ENCODE data around the gene PSD2.

The PSD2 gene

DNA sequence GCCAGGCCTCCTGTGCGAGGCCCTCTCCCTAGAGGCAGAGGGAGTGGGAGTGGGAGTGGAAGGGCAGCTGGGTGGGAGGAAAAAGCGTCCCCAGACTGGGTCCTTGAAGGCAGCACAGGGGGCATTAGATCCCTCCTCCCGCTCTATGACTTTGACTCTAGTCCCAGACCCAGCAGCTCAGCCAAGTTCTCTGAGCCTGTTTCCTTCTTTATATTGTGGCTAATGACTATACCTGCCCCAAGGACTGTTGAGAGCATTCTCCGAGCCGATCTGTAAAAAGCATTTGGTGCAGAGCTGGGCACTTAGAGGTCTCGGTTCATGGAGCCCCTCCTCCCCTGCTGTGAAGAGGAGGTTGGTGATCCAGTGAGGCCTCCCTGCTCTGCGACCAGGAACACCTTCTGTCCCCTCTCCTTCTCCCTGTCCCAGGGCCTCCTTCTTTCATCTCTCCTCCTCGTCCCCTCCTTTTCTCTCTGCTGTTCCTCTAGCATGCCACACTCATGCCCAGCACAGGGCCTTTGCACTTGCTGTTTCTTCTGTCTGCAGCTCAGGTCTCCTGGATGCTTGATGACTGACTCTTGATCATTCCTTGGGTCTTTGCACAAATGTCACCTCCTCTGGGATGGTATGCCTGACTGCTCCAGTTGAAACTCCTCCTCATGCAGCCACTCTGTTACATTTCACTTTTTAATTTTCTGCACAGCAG is 23.4 kb upstream of the PSD2 start:
- H3K27ac ChIP-seq: no peak overlapping the region

DNA sequence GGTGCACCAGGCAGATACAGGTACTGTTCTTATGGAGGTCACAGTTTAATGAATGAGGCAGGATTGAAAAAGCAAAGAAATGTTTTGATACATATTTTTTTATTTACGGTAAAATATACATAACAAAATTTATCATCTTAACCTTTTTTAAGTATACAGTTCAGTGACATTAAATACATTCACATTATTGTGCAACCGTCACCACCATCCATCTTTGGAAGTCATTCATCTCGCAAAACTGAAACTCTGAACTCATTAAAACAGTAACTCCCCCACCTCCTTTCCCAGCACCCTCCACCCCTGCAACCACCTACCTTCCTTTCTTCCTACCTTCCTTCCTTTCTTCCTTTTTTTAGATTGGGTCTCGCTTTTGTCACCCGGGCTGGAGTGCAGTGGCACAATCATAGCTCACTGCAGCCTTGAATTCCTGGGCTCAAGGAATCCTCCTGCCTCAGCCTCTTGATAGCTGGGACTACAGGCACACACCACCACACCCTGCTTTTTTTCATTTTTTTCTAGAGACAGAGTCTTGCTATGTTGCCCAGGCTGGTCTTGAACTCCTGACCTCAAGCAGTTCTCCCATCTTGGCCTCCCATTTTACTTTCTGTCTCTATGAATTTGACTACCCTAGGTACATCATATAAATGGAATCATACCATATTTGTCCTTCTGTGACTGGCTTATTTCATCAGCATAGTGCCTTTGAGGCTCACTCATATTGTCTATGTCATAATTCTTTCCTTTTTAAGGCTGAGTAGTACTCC is 22.5 kb upstream of the PSD2 start:
- no peak overlapping the region for H3K27ac ChIP-seq
- no peak for TF ChIP-seq ZFX (IDR thresholded peaks at IDR 0.05)
- TF ChIP-seq, protein P1, sequence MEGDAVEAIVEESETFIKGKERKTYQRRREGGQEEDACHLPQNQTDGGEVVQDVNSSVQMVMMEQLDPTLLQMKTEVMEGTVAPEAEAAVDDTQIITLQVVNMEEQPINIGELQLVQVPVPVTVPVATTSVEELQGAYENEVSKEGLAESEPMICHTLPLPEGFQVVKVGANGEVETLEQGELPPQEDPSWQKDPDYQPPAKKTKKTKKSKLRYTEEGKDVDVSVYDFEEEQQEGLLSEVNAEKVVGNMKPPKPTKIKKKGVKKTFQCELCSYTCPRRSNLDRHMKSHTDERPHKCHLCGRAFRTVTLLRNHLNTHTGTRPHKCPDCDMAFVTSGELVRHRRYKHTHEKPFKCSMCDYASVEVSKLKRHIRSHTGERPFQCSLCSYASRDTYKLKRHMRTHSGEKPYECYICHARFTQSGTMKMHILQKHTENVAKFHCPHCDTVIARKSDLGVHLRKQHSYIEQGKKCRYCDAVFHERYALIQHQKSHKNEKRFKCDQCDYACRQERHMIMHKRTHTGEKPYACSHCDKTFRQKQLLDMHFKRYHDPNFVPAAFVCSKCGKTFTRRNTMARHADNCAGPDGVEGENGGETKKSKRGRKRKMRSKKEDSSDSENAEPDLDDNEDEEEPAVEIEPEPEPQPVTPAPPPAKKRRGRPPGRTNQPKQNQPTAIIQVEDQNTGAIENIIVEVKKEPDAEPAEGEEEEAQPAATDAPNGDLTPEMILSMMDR (conservative IDR thresholded peaks at IDR 0.05): no peak

More for the DNA sequence above, 23.4 kb upstream of the PSD2 start:
- TF ChIP-seq ZFX (IDR thresholded peaks at IDR 0.05): no peak
- TF ChIP-seq, protein P1 (conservative IDR thresholded peaks at IDR 0.05): no peak

DNA sequence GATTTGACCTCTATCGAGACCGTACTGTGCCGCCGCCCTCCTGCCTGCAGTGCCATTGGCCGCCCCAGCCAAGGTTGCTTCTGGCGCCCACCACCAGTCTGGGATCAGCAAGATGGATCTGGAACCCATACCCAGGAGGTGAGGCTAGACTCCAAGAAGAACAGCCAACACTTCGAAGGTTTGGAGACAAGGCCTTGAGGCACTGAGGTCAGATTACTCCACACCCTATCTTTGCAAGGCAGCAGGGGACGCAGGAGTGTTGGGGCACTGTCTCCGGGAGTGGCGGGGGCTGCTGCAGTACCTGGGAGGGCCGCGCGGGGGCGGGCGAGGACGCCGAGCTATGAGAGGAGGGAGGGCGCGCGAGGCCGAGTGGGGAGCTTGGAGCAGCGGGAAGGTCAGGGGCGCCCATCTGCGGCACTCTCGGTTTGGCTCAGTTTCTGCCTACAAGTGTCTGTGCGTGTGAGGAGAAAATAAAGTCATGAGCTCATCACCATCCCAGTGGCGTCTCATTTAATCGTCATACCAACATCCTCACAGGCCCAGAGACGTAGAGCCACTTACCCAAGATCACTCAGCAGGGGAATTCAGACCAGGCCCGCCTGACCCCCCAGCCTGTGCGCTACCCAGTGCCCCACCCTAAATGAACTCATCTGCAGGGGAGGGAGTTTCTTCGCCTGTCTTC is 20.5 kb upstream of the PSD2 start:
- no peak overlapping the region for H3K27ac ChIP-seq
- TF ChIP-seq ZFX (IDR thresholded peaks at IDR 0.05): no peak
- TF ChIP-seq, protein P1 (conservative IDR thresholded peaks at IDR 0.05): peak; percentile 97

DNA sequence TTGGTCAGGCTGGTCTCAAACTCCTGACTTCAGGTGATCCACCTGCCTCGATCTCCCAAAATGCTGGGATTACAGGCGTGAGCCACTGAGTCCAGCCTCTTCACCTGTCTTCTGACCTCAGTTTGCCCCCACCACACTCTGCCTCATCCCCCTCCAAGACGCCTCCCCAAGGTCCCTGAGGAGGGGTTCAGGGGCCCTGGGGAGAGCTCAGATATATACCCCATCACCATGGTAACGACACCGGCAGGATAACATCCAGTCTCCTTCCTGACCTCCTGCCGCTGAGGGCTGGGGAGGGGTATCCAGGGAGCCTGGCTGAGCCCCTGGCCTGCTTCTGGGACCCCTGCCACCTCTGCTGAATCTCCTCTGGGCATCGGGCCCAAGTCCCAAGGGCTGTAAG is 19.7 kb upstream of the PSD2 start:
- no peak overlapping the region for H3K27ac ChIP-seq
- no peak for TF ChIP-seq ZFX (IDR thresholded peaks at IDR 0.05)
- TF ChIP-seq, protein P1 (conservative IDR thresholded peaks at IDR 0.05): no peak

DNA sequence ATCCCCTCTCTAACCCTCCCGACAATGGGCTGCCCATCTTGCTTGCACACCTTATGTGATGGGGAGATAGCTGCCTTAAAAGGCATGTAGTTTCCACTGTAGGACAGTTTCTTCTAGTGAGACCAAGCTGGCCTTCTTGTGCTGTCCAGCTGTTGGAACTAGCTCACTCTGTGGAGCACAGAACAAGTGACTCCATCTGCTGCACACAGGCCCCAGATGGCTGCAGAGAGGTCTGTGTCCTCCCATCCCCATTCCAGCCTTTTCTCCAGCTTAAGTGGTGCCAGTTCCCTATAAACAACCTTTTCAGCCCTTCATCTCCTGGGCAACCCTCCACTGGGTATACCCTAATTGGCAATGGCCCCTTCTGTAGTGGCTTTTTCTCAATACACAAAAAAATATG is 18.7 kb upstream of the PSD2 start:
- H3K27ac ChIP-seq: no peak overlapping the region
- TF ChIP-seq, protein P1 (conservative IDR thresholded peaks at IDR 0.05): no peak
- no peak for TF ChIP-seq ZFX (IDR thresholded peaks at IDR 0.05)

DNA sequence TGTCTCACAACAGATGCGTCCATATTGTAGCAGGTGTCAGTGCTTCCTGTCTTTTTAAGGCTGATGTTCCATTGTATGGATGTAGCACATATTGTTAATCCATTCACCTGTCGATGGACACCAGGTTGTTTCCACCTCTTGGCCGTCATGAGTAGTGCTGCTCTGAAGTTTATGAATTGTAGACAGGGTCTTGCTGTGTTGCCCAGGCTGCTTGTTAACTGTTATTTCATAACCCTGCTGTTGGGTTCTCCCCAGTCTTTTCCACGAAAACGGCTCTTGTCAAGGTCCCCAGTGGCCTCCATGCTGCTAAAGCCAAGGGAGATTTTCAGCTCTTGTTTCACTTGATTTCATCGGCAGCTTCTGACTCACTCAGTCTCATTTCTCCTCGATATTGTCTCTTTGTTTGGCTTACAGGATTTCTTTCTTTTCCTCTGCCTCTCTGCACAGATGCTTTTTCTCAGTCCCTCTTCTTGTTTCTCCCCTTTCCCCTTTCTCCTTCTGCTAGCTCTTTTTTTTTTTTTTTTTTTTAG is 12.1 kb upstream of the PSD2 start:
- no peak overlapping the region for H3K27ac ChIP-seq
- TF ChIP-seq, protein P1 (conservative IDR thresholded peaks at IDR 0.05): no peak
- TF ChIP-seq ZFX (IDR thresholded peaks at IDR 0.05): no peak

Data from C4-2B (cell line).